Aorta (tissue), 5 donors: ENCODE measurements around the gene DCAF5. TPM values are rescaled to one million over a fixed set of nuclear protein-coding genes. Genes with fewer than 3 reads are reported as not detected.
A peak's percentile ranks its signal among the peaks of the same experiment; 100 is the strongest.

Source experiments
- ATAC-seq: fragments of 200-7000 bp; cut with Tn5 transposase; one replicate; pipeline ENCODE4 v1.9.1; 2022; ENCODE audit warnings: moderate library complexity; ENCODE audit not compliant: low FRiP score
- DNase-seq, 2 donors: peaks; one replicate each; pipeline ENCODE4 v3.0.0-alpha.2; 2020
- H3K27ac ChIP-seq, 2 donors: one replicate each; pipeline ENCODE4 v1.5.1; 2013; ENCODE audit warnings: low read length in 2 of 2, mild to moderate bottlenecking in 2 of 2, moderate library complexity in 2 of 2, control low read depth in 1 of 2, inconsistent platforms in 1 of 2, low read depth in 1 of 2
- H3K27me3 ChIP-seq, 2 donors: one replicate each; pipeline ENCODE4 v1.6.1; 2013; ENCODE audit warnings: control low read depth in 1 of 2, low read length in 1 of 2, mild to moderate bottlenecking in 1 of 2, moderate library complexity in 1 of 2; ENCODE audit not compliant: insufficient read depth in 2 of 2, control insufficient read depth in 1 of 2
- H3K36me3 ChIP-seq, 2 donors: one replicate each; pipeline ENCODE4 v1.6.1; 2013; ENCODE audit warnings: control low read depth in 1 of 2, low read length in 1 of 2, mild to moderate bottlenecking in 1 of 2; ENCODE audit not compliant: insufficient read depth in 2 of 2, control insufficient read depth in 1 of 2
- H3K4me1 ChIP-seq, 2 donors: one replicate each; pipeline ENCODE4 v1.6.1; 2013; ENCODE audit warnings: low read length in 2 of 2, control low read depth in 1 of 2, mild to moderate bottlenecking in 1 of 2, moderate library complexity in 1 of 2; ENCODE audit not compliant: insufficient read depth in 2 of 2, control insufficient read depth in 1 of 2
- H3K4me3 ChIP-seq, 2 donors: one replicate each; pipeline ENCODE4 v1.5.1; 2013; ENCODE audit warnings: low read length in 2 of 2, control low read depth in 1 of 2, mild to moderate bottlenecking in 1 of 2
- H3K9me3 ChIP-seq: one replicate; pipeline ENCODE4 v1.6.1; 2013; ENCODE audit warnings: mild to moderate bottlenecking, low read length; ENCODE audit not compliant: control insufficient read depth
- WGBS, 2 donors: extraction: QIAGEN DNeasy Blood & Tissue Kit; methylation state at CpG; one replicate each; pipeline ENCODE4 v1.1.7; 2013; 5-methylcytosine and 5-hydroxymethylcytosine counted together
- intact Hi-C, 2 donors: fragments of 100-400 bp; cut with DNase I; formaldehyde crosslinking; loops; one replicate each; pipeline versions ENCODE4 v1.14.2 to v1.15.0; 2022
- polyA plus RNA-seq, 2 donors: library from polyadenylated mRNA; stranded (reverse); fragments of 200-250 nt; gene quantifications; one replicate each; pipeline ENCODE4 v1.2.3, GENCODE V29; 2013
- total RNA-seq, 2 donors: library from RNA; stranded (reverse); fragmentation: NEBNext Ultra II Directional; extraction: Animal tissue kit (Norgen Biotek cat#: 25700); gene quantifications; one replicate each; pipeline ENCODE4 v1.2.1, GENCODE V29; 2021
- donor health status: healthy with polysubstance abuse.
- donor health status: Bipolar disorder and iron deficiency.
- donor health status: DM: no; HTN: no; CAD: no.
- donor health status: DM: no; HTN: no; CAD: no.
- donor health status: DM: yes; HTN: yes; CAD: no.

DCAF5 gene
- total and polyA plus RNA-seq, 4 donors, result 18.9 to 56.9 (median 43.5) TPM

DNA sequence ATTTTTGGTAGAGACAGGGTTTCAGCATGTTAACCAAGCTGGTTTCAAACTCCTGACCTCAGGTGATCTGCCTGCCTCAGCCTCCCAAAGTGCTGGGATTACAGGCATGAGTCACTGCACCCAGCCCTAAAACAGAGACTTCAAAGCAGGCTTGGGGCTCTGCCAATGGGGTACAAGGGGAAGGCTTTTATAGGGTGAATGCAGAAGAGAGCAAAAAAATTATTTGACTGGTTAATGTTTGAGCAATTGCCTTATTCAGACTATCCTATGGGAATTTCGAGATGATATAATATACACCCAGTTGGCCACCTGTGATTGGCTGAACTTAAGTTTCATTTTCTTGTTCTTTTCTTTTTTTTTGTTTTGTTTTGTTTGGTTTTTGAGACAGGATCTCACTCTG lies 142.3 kb downstream of the DCAF5 start:
- DNase-seq, result no peak
- H3K27ac ChIP-seq, result no peak overlapping the region
- H3K4me1 ChIP-seq, result no peaks in the 10 kb centered on the region
- H3K4me3 ChIP-seq, result no peak overlapping the region
- no peaks in the 10 kb centered on the region for H3K36me3 ChIP-seq
- intact Hi-C loops, result no loop called here
- 93 to 96% methylated on average over 1 of the region's 1 CpG for WGBS, 2 donors
- ATAC-seq, result no peak
- no peaks in the 10 kb centered on the region for H3K27me3 ChIP-seq
- H3K9me3 ChIP-seq, result no peaks in the 10 kb centered on the region

DNA sequence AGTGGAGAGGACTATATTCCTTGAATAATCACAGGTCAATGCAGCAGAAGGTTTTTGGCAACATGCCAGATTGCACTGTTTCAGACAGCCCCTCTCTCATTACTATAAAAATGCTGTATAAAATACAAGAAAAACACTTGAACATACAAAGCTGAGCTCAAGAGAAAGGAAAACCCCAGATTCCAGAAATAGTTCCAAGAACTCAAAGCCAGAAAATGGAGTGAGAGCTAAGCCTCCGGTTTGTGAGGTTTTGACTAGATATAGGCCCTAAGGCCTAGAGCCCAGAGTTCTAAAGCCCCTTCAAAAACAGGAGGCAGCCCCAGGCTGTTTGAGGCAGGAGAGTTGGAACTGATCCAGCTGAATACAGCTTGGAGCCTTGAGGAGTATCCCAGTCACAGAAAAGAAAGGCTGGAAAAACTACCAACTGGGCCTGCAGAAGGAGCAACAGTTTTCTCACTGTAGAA lies 144.5 kb downstream of the DCAF5 start:
- Histone ChIP-seq H3K27ac (peak overlapping the region in 1 of 2 donors; percentile 82), H3K4me1 (peaks cover 0 to 2% of the 10 kb centered on the region in 2 donors), H3K36me3 (no peaks in the 10 kb centered on the region), H3K4me3 (no peak overlapping the region), H3K27me3 (no peaks in the 10 kb centered on the region), H3K9me3 (no peaks in the 10 kb centered on the region)
- no peak for DNase-seq
- WGBS, 2 donors, result 0 to 8% methylated on average over 1 of the region's 1 CpG
- intact Hi-C loops, result loop anchor here in 1 of 2 donors (5.0 kb wide), 1 partner anchor 34 kb away; no protein-coding TSS in a partner anchor
- ATAC-seq, result no peak

DNA sequence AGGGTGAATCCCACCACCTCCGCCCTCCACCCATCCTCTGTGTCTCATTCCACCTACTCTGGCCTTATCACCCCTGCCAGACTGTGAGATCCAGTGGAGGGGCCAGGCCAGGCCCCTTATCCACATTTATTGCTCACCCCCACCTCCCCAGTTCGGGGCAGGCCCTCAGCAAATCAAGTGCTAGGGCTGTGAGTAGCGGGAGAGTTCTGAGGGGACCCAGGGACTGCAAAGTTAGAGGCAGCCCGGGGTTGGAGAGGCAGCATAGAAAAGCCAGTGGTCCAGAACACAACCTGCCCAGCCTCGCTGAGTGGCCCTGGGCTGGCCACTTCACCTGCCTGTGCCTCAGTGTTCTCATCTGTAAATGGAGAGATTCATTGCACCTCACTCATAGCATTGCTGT lies 146.6 kb downstream of the DCAF5 start:
- peak overlapping the region; percentile 32 to 49 for H3K27ac ChIP-seq
- intact Hi-C loops, result loop anchor here in 1 of 2 donors (5.0 kb wide), 1 partner anchor 36 kb away; no protein-coding TSS in a partner anchor
- no peak overlapping the region for H3K4me3 ChIP-seq
- WGBS, 2 donors, result 92 to 94% methylated on average over 5 of the region's 5 CpGs
- no peaks in the 10 kb centered on the region for H3K9me3 ChIP-seq
- ATAC-seq (no peak), DNase-seq (no peak)
- H3K4me1 ChIP-seq, result peaks cover 0 to 2% of the 10 kb centered on the region in 2 donors
- no peaks in the 10 kb centered on the region for H3K36me3 ChIP-seq
- H3K27me3 ChIP-seq, result no peaks in the 10 kb centered on the region

DNA sequence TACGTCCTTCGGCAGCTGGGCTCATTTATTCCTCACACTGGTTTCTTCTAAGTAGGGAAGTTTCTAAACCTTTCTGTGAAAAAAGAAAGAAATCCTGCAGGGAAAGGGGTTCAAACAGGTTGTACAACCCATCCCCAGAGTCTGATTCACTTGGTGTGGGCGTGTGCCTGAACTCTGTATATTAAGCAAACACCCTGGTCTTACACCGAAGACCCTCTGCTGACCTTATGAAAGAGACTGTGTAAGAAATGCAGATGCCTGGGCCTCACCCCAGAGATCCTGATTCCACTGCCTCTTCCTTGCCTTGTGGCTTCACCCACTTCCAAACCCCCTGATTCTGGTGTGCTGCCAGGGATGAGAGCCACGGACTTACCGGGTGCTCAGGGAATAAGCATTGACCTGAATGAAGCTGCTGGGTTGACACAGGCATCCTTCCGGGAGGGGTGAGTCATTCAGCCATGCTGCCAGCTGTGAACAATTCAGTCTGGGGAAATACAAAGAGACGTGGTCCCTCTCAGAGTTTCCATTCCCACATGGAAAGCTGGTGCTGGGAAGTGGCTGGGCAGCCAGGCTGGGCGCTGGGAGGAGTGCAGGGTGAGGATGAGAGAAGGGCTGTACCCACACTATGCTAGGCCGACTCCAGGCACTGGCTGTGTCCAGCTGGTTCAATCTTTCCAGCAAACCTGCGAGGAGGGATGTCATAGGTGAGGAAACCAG lies 147.3 kb downstream of the DCAF5 start:
- ATAC-seq, result peak; percentile 90
- Histone ChIP-seq H3K27me3 (no peaks in the 10 kb centered on the region), H3K27ac (peak overlapping the region; percentile 32 to 69), H3K4me1 (peaks cover 0 to 2% of the 10 kb centered on the region in 2 donors), H3K4me3 (no peak overlapping the region), H3K9me3 (no peaks in the 10 kb centered on the region), H3K36me3 (no peaks in the 10 kb centered on the region)
- 20 to 21% methylated on average over 11 of the region's 11 CpGs for WGBS, 2 donors
- DNase-seq, result peak; percentile 91 to 94
- intact Hi-C loops, result loop anchor here (2.0 to 5.0 kb wide), 3 partner anchors 23 to 37 kb away; no protein-coding TSS in a partner anchor

DNA sequence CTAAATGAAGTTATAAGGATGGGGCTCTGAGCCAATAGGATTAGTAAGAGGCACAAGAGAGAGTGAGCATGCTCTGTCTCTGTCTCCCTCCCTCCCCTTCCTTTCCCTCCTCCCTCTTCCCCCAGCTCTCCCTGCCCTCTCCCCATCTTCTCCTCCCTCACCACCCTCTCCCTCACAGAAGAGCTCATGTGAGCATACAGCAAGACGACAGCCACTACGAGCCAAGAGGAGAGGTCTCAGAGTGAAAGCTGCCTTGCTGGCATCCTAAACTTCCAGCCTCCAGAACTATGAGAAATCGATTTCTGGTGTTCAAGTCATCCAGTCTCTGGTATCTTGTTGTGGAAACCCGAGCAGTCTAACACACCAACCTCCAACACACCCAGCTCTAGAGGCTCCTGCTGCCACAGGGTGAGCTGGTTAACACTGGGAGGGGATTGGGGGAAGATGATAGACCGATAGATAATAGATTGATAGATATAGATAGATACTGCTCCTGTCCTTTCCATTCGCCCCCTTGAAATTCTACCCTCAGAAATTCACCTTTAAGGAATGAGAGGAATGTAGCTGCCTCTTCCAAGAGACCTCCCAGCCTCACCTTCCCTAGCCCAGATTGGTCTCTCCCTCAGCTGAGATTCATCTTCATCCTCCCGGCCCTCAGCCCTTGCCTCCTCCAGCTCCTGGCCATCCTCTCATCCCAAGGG lies 148.0 kb downstream of the DCAF5 start:
- Histone ChIP-seq H3K4me1 (peaks cover 0 to 2% of the 10 kb centered on the region in 2 donors), H3K9me3 (no peaks in the 10 kb centered on the region), H3K36me3 (no peaks in the 10 kb centered on the region), H3K4me3 (no peak overlapping the region), H3K27me3 (no peaks in the 10 kb centered on the region), H3K27ac (peak overlapping the region in 1 of 2 donors; percentile 69)
- intact Hi-C loops, result loop anchor here (2.0 to 5.0 kb wide), 3 partner anchors 22 to 38 kb away; no protein-coding TSS in a partner anchor
- ATAC-seq (no peak), DNase-seq (no peak)
- 35 to 41% methylated on average over 7 of the region's 7 CpGs for WGBS, 2 donors

DNA sequence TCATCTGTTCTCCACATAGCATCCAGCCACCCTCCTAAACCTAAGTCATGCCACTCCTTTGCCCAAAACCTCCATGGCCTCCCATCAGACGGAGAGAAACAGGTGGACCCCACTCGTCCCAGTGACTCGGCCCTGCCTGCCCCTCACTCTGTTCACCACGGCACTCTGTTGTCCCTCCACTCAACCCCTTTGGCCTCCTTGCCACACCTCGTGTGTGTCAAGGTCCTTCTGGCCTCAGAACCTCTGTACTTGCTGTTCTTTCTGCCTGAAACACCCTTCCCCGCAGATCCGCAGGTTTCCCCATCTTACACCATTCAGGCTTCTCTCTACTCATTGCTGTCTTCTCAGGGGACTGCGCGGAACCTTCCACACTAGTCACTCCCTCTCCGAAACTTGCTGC lies 149.3 kb downstream of the DCAF5 start:
- Histone ChIP-seq H3K4me1 (peaks cover 0 to 2% of the 10 kb centered on the region in 2 donors), H3K36me3 (no peaks in the 10 kb centered on the region), H3K27ac (no peak overlapping the region), H3K9me3 (no peaks in the 10 kb centered on the region), H3K27me3 (no peaks in the 10 kb centered on the region), H3K4me3 (no peak overlapping the region)
- intact Hi-C loops, result loop anchor here in 1 of 2 donors (2.0 kb wide), 2 partner anchors 21 to 39 kb away; no protein-coding TSS in a partner anchor
- WGBS, 2 donors, result 87 to 90% methylated on average over 10 of the region's 10 CpGs
- DNase-seq (no peak), ATAC-seq (no peak)

DNA sequence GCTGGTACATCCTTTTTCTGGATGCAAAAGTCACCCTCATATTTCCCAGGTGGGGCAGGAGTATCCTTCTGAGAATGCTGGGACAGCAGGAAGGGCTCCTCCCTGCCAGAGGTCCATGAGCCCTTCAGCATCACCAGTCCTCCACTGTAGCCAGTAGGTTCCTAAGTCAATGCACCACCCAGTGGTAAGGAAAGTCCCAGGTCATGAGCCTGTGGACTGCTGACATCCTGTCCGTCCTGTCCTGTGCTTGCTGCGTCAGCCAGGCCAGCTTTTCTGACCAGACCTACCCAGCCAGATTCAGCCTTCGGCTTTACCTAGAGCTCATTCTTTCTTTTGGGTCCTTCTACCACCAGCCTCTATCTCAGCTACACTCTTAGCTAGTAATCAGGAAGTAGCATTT lies 150.8 kb downstream of the DCAF5 start:
- 67 to 69% methylated on average over 3 of the region's 3 CpGs for WGBS, 2 donors
- DNase-seq, result peak in 1 of 2 donors; percentile 54
- H3K36me3 ChIP-seq, result no peaks in the 10 kb centered on the region
- H3K27ac ChIP-seq, result no peak overlapping the region
- intact Hi-C loops, result no loop called here
- no peaks in the 10 kb centered on the region for H3K9me3 ChIP-seq
- no peaks in the 10 kb centered on the region for H3K27me3 ChIP-seq
- H3K4me3 ChIP-seq, result no peak overlapping the region
- peaks cover 0 to 2% of the 10 kb centered on the region in 2 donors for H3K4me1 ChIP-seq
- ATAC-seq, result no peak

DNA sequence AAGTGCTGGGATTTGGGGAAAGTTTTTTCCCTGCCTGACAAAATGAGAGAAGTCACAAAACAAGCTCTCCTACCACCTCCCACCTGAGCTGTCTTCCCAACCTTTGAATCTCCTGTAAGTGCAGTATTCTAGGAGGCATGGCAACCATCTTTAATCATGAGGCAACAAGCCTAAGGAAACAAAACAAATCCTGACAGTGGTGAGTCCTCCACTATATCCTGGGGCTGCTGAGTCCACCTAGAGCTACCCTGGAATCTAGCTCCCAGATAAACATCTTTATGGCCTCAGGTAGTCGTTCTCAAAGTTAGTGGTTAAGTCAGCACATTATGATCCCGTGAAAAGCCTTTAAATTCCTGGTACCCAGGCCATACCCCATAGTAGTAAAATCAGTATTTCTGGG lies 151.5 kb downstream of the DCAF5 start:
- no peaks in the 10 kb centered on the region for H3K36me3 ChIP-seq
- H3K27me3 ChIP-seq, result no peaks in the 10 kb centered on the region
- H3K27ac ChIP-seq, result no peak overlapping the region
- H3K4me3 ChIP-seq, result no peak overlapping the region
- no peaks in the 10 kb centered on the region for H3K9me3 ChIP-seq
- WGBS, 2 donors, result 93 to 96% methylated on average over 2 of the region's 2 CpGs
- H3K4me1 ChIP-seq, result peaks cover 0 to 2% of the 10 kb centered on the region in 2 donors
- DNase-seq (no peak), ATAC-seq (no peak)
- intact Hi-C loops, result no loop called here
